Amygdala (tissue), 56 donors: Measurements from ENCODE around the gene CELSR2.

Experiments used
- DNase-seq, 56 donors: peaks; one replicate each; lab custom pipeline; 2025; lab: John Stamatoyannopoulos, UW

The CELSR2 gene

DNA sequence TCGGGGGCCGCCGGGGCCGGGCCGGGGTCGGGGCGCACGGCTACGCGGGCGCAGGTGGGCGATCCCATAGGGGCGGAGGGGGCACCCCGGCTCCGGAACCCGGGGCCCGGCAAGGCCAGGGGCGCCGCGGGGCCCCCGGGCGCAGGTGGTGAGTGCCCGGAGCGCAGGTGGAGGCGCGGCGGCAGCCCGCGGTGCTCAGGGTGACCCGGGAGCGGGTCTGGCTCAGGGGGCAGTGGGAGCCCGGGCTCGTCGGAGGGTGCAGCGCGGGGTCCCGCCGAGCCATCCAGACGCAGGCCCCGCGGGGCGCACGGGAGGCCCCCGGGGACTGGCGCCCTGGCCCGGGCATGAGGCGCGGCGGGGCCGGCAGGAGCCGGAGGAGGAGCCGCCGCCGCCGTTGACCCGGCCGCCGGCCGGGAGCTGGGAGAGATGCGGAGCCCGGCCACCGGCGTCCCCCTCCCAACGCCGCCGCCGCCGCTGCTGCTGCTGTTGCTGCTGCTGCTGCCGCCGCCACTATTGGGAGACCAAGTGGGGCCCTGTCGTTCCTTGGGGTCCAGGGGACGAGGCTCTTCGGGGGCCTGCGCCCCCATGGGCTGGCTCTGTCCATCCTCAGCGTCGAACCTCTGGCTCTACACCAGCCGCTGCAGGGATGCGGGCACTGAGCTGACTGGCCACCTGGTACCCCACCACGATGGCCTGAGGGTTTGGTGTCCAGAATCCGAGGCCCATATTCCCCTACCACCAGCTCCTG is 489 bp downstream of the CELSR2 start:
- no peak for DNase-seq

DNA sequence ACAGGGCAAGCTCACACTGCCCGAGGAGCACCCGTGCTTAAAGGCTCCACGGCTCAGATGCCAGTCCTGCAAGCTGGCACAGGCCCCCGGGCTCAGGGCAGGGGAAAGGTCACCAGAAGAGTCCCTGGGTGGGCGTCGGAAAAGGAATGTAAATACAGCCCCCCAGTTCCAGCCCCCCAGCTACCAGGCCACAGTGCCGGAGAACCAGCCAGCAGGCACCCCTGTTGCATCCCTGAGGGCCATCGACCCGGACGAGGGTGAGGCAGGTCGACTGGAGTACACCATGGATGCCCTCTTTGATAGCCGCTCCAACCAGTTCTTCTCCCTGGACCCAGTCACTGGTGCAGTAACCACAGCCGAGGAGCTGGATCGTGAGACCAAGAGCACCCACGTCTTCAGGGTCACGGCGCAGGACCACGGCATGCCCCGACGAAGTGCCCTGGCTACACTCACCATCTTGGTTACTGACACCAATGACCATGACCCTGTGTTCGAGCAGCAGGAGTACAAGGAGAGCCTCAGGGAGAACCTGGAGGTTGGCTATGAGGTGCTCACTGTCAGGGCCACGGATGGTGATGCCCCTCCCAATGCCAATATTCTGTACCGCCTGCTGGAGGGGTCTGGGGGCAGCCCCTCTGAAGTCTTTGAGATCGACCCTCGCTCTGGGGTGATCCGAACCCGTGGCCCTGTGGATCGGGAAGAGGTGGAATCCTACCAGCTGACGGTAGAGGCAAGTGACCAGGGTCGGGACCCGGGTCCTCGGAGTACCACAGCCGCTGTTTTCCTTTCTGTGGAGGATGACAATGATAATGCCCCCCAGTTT is 1.3 kb downstream of the CELSR2 start:
- no peak for DNase-seq

DNA sequence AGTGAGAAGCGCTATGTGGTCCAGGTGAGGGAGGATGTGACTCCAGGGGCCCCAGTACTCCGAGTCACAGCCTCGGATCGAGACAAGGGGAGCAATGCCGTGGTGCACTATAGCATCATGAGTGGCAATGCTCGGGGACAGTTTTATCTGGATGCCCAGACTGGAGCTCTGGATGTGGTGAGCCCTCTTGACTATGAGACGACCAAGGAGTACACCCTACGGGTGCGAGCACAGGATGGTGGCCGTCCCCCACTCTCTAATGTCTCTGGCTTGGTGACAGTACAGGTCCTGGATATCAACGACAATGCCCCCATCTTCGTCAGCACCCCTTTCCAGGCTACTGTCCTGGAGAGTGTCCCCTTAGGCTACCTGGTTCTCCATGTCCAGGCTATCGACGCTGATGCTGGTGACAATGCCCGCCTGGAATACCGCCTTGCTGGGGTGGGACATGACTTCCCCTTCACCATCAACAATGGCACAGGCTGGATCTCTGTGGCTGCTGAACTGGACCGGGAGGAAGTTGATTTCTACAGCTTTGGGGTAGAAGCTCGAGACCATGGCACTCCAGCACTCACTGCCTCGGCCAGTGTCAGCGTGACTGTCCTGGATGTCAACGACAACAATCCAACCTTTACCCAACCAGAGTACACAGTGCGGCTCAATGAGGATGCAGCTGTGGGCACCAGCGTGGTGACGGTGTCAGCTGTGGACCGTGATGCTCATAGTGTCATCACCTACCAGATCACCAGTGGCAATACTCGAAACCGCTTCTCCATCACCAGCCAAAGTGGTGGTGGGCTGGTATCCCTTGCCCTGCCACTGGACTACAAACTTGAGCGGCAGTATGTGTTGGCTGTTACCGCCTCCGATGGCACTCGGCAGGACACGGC is 2.2 kb downstream of the CELSR2 start:
- DNase-seq, result no peak

DNA sequence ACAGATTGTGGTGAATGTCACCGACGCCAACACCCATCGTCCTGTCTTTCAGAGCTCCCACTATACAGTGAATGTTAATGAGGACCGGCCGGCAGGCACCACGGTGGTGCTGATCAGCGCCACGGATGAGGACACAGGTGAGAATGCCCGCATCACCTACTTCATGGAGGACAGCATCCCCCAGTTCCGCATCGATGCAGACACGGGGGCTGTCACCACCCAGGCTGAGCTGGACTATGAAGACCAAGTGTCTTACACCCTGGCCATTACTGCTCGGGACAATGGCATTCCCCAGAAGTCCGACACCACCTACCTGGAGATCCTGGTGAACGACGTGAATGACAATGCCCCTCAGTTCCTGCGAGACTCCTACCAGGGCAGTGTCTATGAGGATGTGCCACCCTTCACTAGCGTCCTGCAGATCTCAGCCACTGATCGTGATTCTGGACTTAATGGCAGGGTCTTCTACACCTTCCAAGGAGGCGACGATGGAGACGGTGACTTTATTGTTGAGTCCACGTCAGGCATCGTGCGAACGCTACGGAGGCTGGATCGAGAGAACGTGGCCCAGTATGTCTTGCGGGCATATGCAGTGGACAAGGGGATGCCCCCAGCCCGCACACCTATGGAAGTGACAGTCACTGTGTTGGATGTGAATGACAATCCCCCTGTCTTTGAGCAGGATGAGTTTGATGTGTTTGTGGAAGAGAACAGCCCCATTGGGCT is 3.0 kb downstream of the CELSR2 start:
- DNase-seq, result no peak

DNA sequence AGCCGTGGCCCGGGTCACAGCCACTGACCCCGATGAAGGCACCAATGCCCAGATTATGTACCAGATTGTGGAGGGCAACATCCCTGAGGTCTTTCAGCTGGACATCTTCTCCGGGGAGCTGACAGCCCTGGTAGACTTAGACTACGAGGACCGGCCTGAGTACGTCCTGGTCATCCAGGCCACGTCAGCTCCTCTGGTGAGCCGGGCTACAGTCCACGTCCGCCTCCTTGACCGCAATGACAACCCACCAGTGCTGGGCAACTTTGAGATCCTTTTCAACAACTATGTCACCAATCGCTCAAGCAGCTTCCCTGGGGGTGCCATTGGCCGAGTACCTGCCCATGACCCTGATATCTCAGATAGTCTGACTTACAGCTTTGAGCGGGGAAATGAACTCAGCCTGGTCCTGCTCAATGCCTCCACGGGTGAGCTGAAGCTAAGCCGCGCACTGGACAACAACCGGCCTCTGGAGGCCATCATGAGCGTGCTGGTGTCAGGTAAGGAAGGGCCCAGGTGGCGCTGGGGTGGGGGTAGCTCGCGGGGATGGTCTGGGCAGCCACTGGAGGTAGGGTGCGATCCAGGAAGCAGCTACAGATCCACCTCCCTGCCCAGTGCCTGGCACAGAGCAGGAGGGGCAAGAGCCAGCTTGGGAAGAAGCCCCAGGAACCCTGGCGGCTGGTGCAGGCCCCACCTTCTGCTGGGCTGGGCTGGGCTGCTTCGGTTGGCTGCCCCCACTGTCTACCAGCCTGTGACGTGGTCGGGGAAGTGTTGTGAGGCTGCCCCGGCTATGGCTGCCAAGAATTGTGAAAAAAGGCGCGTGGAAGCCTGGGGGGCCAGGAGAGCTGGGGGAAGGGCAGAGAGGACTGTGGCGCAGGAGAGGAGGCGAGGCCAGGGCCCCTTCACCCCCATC is 3.8 kb downstream of the CELSR2 start:
- peak in 53 of 56 donors; percentile 36 to 94 (median 80) for DNase-seq

DNA sequence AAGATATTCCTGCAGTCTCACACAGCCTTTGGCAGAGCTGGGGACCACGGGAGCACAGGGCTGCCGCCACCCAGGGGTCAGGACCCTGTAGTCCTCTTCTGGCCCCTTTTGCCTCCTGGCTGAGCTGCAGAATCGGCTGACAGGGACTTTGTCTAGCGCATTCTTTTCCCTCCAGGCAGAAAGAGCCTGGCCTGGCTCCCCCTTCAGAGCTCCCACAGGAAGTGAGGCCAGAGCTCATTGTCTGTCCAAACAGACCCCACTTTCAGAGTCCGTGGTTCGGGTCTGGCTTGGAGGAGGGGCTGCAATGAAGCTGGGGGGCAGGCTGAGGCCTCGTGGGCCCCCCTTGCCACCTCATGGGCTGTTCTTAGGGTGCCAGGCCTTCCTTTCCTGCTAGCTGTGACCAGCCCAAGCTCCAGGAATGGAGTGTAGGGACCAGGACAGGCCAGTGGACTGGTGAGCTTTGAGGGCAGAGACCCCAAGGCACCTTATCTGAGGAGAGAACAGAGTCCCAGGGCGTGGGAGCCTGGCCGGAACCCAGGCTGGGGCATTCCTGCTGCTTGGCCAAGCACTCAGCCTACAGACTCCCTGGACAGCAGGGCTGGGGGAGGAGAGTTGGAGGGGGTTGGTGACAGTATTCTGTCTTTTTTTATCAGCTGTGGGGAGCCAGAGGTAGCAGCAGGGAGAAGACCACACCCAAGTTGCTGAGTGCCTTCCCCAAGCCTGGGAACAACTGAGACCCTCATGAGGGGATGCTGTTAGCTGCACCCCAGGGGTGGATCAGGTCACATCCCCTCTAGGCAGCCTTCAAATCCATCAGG is 4.7 kb downstream of the CELSR2 start:
- peak in 15 of 56 donors; percentile 43 to 81 (median 68) for DNase-seq

DNA sequence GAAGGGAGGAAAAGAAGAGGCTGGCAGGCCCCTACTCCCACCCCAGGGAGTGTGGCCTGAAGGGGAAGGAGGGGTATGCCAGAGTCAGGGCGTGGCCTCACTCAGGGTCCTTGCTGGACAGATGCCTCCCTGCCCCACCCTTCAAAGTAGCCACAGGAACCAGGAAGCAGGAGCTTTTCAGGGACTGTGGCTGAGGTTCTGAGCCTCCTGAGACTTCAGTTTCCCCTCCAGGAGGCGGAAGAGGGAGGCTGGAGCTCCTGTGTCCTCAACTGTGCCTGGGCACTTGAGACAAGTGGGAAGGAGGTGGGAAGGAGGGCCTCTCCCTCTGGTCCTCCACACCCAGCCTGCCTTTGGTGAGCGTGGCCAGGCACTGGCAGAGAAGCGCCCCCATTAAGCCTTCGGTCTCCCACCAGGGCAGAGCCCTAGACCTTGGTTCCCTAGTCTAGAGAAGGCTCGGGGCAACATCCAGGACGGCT is 5.3 kb downstream of the CELSR2 start:
- DNase-seq, result no peak

DNA sequence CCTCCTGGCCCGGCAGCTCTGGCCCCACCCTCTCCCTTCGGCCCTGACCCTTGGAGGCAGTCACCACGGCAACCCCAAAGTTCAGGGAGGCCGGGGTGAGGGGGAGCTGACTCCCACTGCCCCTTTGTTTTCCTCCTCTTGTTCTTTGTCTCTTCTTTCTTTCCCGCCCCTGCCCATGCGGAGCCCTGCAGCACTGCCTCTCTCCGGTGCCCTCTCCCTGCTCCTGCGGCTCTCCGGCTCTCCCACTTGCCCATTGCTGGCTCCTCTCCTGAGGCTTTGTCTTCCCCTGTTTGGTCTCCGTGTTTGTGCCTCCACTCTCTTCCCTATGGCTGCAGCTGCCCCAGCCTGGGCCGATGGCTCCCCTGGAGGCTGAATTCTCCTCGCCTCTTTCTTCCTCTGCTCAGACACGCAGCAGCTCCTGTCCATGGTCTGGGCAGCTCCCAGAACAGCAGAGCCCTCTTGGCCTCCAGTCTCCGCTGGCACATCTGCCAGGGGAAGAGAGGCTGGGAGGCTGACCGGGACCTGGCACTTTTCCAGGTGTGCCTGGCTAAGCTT is 5.8 kb downstream of the CELSR2 start:
- DNase-seq, result peak in 1 of 56 donors; percentile 37

DNA sequence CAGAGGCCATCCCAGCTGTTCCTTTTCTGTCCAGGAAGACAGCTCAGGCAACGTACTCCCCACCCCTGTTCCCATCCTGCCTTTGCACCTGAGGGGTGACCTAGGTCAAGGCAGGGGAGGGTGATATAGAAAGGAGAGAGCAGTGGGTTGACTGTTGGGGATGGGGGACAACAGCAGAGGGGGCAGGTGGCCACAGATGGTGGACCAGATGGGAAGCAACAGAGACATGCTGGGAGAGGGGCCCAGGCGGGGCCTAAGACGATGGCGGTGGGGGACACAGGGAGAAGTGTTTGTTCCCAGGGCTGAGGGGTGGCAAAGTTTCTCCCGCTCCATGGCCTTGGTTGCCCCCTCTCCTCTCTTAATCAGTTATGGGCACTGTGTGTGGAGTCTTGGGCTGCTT is 6.3 kb downstream of the CELSR2 start:
- DNase-seq, result no peak

DNA sequence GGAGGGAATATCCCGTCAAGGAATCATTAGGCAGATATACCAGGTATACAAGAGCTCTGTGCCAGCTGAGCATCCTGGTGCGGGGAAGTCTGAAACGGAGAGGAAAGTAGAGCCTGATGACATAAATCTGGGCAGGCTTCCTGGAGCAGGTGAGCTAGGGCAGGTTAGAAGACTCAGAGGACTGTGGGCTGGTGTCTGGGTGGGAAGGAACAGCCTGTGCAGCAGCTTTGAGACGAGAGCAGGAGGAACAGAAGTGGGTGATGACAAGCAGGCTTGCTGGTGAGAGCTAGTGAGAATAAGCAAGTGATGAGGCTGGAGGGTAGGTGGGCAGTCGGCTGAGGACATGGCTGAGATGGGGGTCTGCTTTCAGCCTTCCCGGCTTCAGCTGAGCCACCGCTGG is 6.7 kb downstream of the CELSR2 start:
- DNase-seq, result peak in 3 of 56 donors; percentile 35 to 62 (median 50)

DNA sequence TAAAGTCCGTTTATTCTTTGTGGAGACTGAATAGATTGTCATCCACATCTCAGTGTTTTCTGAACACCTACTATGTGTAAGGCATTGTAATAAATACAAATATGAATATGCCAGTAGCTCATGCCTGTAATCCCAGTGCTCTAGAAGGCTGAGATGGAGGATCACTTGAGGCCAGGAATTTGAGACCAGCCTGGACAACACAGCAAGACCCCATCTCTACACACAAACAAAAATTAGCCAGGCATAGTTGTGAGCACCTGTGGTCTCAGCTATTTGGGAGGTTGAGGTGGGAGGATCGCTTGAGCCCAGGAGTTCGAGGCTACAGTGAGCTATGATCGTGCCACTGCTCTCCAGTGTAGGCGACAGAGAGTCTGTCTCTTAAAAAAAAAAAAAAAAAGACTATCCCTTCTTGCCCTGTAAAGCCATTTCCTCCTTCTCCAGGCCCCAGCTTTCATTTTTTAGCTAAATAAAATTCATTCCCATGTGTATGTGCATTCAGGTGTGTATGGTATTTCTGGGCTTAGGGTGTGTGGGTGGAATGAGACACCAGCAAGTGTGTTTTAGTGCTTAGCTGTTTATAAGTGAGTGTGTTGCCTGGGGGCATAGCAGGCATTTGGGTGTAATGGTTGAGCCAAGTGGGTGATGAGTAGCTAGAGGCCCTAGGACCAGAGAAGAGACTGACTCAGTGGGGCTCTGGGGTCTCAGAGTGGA is 7.8 kb downstream of the CELSR2 start:
- no peak for DNase-seq

DNA sequence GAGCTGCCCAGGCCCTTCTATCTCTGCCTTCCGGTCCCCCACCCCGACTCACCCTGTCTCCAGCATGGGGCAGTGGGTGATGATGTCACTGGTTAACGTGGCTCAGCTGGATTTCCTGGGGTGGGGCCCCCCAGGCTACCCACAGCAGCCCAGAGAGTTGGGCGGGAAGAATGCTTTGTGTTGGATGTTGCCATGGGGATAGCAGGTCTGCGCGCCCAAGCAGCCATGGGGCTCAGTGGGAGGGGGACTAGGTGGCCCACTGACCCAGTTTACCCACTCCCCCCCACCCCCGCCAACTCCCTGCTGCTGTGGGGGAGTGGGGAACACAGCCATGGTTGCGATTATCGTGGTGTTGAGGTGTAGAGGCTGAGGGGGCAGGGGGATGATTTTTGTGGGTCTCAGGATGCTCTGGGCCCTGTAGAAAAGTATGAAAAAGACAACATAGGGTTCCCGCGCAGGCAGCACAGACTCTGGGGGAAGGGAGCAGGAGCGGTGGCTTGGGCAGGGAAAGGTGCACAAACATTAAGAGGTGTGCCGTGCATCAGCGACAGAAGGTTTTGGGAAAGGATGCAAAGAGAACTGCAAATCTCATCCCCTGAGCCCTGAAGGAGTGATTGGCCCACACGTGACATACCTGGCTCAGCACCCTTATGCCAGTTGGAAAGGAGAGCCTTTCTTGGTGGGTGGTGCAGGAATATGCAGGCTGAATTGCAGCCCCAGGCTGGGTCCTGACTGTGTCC is 8.5 kb downstream of the CELSR2 start:
- DNase-seq, result no peak

DNA sequence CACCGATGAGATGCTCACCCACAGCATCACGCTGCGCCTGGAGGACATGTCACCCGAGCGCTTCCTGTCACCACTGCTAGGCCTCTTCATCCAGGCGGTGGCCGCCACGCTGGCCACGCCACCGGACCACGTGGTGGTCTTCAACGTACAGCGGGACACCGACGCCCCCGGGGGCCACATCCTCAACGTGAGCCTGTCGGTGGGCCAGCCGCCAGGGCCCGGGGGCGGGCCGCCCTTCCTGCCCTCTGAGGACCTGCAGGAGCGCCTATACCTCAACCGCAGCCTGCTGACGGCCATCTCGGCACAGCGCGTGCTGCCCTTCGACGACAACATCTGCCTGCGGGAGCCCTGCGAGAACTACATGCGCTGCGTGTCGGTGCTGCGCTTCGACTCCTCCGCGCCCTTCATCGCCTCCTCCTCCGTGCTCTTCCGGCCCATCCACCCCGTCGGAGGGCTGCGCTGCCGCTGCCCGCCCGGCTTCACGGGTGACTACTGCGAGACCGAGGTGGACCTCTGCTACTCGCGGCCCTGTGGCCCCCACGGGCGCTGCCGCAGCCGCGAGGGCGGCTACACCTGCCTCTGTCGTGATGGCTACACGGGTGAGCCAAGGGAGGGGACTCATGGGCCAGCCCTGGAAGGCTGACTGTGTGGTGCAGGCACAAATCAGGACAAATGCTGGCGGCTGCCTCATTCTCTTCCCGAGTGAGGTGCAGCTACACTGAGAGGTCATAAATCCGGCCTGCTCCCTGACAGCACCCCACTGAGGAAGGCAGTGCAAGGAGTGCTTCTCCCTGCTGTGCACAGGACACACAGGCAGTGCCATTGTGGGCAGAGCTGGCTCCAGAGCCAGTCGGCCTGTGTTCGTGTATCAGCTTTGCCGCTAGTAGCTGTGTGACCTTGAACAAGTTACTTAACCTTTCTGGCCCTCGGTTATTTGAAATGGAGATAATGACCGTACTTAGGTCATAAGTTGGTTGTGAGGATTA is 9.4 kb downstream of the CELSR2 start:
- DNase-seq, result no peak

DNA sequence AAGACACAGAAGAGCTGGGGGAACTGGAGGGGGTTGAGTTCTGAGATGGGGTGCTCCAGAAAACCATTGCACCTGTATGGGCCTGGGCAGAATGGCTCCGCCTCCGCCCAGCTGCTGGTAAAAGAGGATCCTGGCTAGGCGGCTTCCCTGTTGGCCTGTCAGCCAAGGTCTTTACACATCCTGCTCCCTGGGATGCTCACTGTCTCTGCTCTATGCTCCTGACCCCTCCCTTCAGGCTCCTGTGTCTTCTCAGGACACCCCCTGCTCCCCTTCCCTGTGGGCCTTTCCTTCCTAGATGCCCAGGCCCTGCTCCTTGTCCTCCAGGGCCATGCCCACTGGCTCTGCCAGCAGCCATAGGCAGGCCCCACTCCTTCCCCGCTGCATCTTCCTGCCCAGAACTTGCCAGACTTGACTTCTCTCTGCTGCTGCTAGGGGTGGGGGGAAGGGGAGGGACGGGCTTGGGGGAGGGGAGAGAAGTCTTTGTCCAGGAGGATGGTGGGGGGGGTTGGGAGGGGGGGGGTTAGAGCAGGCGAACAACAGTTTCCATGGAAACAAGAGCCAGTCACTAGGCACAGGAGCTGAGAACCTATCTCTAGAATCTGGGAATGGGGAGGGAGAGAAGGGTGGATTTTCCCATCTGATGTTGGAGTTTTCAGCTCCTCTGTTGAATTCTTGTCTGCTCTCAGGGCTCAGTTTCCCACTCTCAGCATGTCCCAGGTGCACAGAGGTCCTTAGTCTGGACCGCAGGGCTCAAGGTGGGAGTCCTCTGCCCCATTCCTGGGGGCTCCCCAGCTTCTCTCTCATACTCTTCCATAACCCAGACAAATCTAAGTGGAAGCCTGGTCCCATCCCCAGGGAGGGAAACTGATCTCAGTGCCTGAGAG is 10.6 kb downstream of the CELSR2 start:
- DNase-seq, result peak in 1 of 56 donors; percentile 56
